SK-N-MC (cell line): ENCODE results near the gene DNASE2.

ENCODE experiments used
- EZH2 ChIP-seq: fragments of 200-600 bp; sonication (generic); IDR thresholded peaks from one replicate; pipeline ENCODE4 v1.6.1; 2017; ENCODE audit warnings: antibody characterized with exemption
- FOXP2 ChIP-seq: optimal IDR thresholded peaks from 2 replicates; pipeline ENCODE3; 2011; ENCODE audit warnings: mild to moderate bottlenecking, moderate library complexity; ENCODE audit not compliant: insufficient read depth; ENCODE audit errors: extremely low read length, control extremely low read depth
- POLR2AphosphoS5 ChIP-seq: IDR thresholded peaks from 2 replicates; pipeline ENCODE4 v1.6.1; 2012; ENCODE audit warnings: mild to moderate bottlenecking, low read depth, low read length, borderline replicate concordance

DNA sequence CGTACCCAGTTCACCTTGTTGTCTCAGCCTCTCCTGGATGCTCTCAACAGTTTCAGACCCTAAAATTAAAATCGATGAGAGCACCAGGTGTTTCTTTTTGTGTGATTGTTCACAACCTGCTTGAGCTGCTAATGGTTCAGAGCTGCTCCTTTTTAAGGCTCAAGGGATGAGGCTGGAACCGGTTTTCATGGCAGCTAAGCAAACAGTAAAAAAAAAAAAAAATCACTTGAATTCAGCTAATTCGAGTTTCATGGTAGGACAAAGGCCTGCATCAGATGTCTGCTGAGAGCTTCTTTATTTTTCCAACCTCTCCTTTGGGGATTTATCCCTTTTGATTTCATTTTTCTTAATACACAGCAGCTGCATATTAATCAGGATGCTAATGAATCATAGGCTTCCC lies 31.3 kb upstream of the DNASE2 start:
- no peak for TF ChIP-seq EZH2
- TF ChIP-seq POLR2AphosphoS5 = no peak
- no peak for TF ChIP-seq FOXP2
